ENCODE results near the gene GPRIN3.

DNA sequence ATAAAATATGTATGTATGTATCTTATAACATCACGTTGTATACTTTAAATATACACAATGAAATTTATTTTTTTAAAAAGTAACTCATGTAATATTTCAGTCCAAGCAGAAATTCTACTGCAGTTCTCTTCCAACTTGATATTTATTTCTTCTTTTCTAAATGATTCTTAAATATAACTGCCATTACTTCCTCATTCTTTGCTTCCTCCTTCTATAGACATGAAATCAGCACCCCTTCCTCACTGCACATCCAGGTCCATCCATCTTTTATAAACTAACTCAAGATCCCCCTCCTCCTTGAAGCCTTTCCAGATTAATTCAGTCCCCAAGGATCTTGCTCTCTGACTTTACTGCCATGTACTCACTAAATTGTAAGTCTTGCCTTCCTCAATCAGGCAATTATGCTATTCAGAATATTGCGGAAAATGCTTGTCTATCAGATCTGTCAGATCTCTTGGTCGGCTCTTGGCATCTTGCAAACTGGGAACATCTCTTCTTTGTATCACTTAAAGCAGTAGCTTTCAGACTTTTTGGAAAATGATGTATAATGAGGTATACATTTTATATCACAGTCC lies 3.7 kb downstream of the GPRIN3 start:
- TF ChIP-seq, protein P1, sequence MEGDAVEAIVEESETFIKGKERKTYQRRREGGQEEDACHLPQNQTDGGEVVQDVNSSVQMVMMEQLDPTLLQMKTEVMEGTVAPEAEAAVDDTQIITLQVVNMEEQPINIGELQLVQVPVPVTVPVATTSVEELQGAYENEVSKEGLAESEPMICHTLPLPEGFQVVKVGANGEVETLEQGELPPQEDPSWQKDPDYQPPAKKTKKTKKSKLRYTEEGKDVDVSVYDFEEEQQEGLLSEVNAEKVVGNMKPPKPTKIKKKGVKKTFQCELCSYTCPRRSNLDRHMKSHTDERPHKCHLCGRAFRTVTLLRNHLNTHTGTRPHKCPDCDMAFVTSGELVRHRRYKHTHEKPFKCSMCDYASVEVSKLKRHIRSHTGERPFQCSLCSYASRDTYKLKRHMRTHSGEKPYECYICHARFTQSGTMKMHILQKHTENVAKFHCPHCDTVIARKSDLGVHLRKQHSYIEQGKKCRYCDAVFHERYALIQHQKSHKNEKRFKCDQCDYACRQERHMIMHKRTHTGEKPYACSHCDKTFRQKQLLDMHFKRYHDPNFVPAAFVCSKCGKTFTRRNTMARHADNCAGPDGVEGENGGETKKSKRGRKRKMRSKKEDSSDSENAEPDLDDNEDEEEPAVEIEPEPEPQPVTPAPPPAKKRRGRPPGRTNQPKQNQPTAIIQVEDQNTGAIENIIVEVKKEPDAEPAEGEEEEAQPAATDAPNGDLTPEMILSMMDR (IDR thresholded peaks at IDR 0.05), result no peak
- no peak for TF ChIP-seq ZFX (IDR thresholded peaks at IDR 0.05; ENCODE audit: borderline replicate concordance)

Measured in 22Rv1 (cell line).